ENCODE results near the gene ANGEL1.

ANGEL1 gene

GRCh38 chr14:76742185-76742584 is 70.5 kb downstream of the ANGEL1 start:
- H3K4me3 ChIP-seq (replicated peaks; ENCODE audit: low read depth, low read length): no peak overlapping the region
- TF ChIP-seq, protein P1, sequence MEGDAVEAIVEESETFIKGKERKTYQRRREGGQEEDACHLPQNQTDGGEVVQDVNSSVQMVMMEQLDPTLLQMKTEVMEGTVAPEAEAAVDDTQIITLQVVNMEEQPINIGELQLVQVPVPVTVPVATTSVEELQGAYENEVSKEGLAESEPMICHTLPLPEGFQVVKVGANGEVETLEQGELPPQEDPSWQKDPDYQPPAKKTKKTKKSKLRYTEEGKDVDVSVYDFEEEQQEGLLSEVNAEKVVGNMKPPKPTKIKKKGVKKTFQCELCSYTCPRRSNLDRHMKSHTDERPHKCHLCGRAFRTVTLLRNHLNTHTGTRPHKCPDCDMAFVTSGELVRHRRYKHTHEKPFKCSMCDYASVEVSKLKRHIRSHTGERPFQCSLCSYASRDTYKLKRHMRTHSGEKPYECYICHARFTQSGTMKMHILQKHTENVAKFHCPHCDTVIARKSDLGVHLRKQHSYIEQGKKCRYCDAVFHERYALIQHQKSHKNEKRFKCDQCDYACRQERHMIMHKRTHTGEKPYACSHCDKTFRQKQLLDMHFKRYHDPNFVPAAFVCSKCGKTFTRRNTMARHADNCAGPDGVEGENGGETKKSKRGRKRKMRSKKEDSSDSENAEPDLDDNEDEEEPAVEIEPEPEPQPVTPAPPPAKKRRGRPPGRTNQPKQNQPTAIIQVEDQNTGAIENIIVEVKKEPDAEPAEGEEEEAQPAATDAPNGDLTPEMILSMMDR (IDR thresholded peaks at IDR 0.05; ENCODE audit: low read length, missing control alignments): no peak
- DNase-seq (ENCODE audit: low read depth): no peak

DNA sequence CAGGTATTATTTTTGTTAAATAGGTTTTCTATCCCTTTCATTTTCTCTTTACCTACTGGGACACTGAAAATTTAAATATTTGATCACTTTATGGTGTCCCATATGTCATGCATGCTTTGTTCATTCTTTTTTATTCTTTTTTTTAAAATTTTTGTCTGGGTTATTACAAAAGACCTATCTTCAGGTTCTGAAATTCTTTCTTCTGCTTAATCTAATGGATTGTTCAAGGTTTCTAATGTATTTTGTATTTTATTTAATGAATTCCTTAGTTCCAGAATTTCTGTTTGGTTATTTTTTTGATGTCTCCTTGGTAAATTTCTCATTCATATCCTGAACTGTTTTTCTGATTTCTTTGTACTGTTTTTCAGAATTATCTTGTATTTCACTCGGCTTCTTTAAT is 71.6 kb downstream of the ANGEL1 start:
- no peak for DNase-seq (ENCODE audit: low read depth)
- no peak overlapping the region for H3K4me3 ChIP-seq (replicated peaks; ENCODE audit: low read depth, low read length)
- TF ChIP-seq, protein P1 (IDR thresholded peaks at IDR 0.05; ENCODE audit: low read length, missing control alignments): no peak
